ENCODE results near the gene ZNF407. TPM values are rescaled to one million over a fixed set of nuclear protein-coding genes. Genes with fewer than 3 reads are reported as not detected.

Gene ZNF407
- total RNA-seq, 1 experiment from 2014 or later = 7.6 TPM

- H3K36me3 ChIP-seq (ENCODE audit: control insufficient read depth in 1 of 2, insufficient read depth in 2 of 2, low read length in 2 of 2) = no peaks in the 10 kb centered on the region
- BruUV-seq (replicated peaks) = no TSS peak
- POLR2A ChIA-PET = no interaction called here
- no peaks in the 10 kb centered on the region for H3K9me3 ChIP-seq (ENCODE audit: control insufficient read depth in 1 of 2, insufficient read depth in 1 of 2, low read depth in 1 of 2, low read length in 2 of 2)
- RAD21 ChIA-PET (ENCODE audit: low non-redundant PET in 1 of 2, low total read pairs in 2 of 2, uncharacterized antibody in 2 of 2, unreplicated experiment in 2 of 2) = no interaction called here
- TF ChIP-seq ZBTB33 (IDR thresholded peaks at IDR 0.05; ENCODE audit: extremely low read depth, insufficient replicate concordance, low read length) (no peak), ATF3 (IDR thresholded peaks at IDR 0.05) (no peak), CEBPB (IDR thresholded peaks at IDR 0.05; ENCODE audit: low read depth) (no peak)
- H3K9me2 ChIP-seq (ENCODE audit: insufficient read depth) = no peaks in the 10 kb centered on the region
- H3K4me1 ChIP-seq (ENCODE audit: control insufficient read depth in 1 of 2, insufficient read depth in 2 of 2, low read length in 2 of 2) = no peaks in the 10 kb centered on the region
- H3K27ac ChIP-seq (ENCODE audit: low read depth, low read length) = no peak overlapping the region
- H2AFZ ChIP-seq (ENCODE audit: low read depth, low read length, poor library complexity, severe bottlenecking) = no peak overlapping the region
- DNase-seq (ENCODE audit: low read depth, low spot score) (no peak), ATAC-seq (no peak)
- no peak overlapping the region for H3K4me3 ChIP-seq (replicated peaks in 1 of 2; ENCODE audit: low read depth in 1 of 2, low read length in 2 of 2)
- no peaks in the 10 kb centered on the region for H4K20me1 ChIP-seq (ENCODE audit: insufficient read depth)
- H3K4me2 ChIP-seq (ENCODE audit: low read length) = no peak overlapping the region
- intact Hi-C loops (cut with micrococcal nuclease) = no loop called here
- CTCF ChIA-PET = interaction anchor here (1.0 kb wide), 1 partner anchor 66 kb away, joined by 4 read pairs; no protein-coding TSS in a partner anchor
- H3K27me3 ChIP-seq (ENCODE audit: insufficient read depth, low read length) = no peaks in the 10 kb centered on the region
- H3K9ac ChIP-seq (ENCODE audit: low read length) = no peak overlapping the region
- no peaks in the 10 kb centered on the region for H3K79me2 ChIP-seq (ENCODE audit: insufficient read depth, low read length)
Measured at GRCh38 chr18:74975001-74975400, 377.3 kb downstream of the ZNF407 start.

- Histone ChIP-seq H3K9me2 (ENCODE audit: insufficient read depth) (no peaks in the 10 kb centered on the region), H3K36me3 (ENCODE audit: control insufficient read depth in 1 of 2, insufficient read depth in 2 of 2, low read length in 2 of 2) (no peaks in the 10 kb centered on the region), H3K27me3 (ENCODE audit: insufficient read depth, low read length) (no peaks in the 10 kb centered on the region), H3K27ac (ENCODE audit: low read depth, low read length) (no peak overlapping the region), H2AFZ (ENCODE audit: low read depth, low read length, poor library complexity, severe bottlenecking) (no peak overlapping the region), H3K4me1 (ENCODE audit: control insufficient read depth in 1 of 2, insufficient read depth in 2 of 2, low read length in 2 of 2) (no peaks in the 10 kb centered on the region), H4K20me1 (ENCODE audit: insufficient read depth) (no peaks in the 10 kb centered on the region), H3K9me3 (ENCODE audit: control insufficient read depth in 1 of 2, insufficient read depth in 1 of 2, low read depth in 1 of 2, low read length in 2 of 2) (no peaks in the 10 kb centered on the region), H3K4me2 (ENCODE audit: low read length) (no peak overlapping the region), H3K79me2 (ENCODE audit: insufficient read depth, low read length) (no peaks in the 10 kb centered on the region), H3K9ac (ENCODE audit: low read length) (no peak overlapping the region), H3K4me3 (replicated peaks in 1 of 2; ENCODE audit: low read depth in 1 of 2, low read length in 2 of 2) (no peak overlapping the region)
- ChIA-PET RAD21 (ENCODE audit: low non-redundant PET in 1 of 2, low total read pairs in 2 of 2, uncharacterized antibody in 2 of 2, unreplicated experiment in 2 of 2) (no interaction called here), CTCF (no interaction called here), POLR2A (no interaction called here)
- no TSS peak for BruUV-seq (replicated peaks)
- ATAC-seq (no peak), DNase-seq (ENCODE audit: low read depth, low spot score) (no peak)
- intact Hi-C loops (cut with micrococcal nuclease) = no loop called here
- TF ChIP-seq POLR2AphosphoS5 (IDR thresholded peaks at IDR 0.05; ENCODE audit: low read depth, low read length) (no peak), YY1 (IDR thresholded peaks at IDR 0.05; ENCODE audit: extremely low read depth, insufficient replicate concordance, low read depth, low read length) (no peak), POLR2A (IDR thresholded peaks at IDR 0.05; ENCODE audit: borderline replicate concordance, extremely low read depth, insufficient read depth, insufficient read length) (no peak), JUND (IDR thresholded peaks at IDR 0.05) (no peak), REST (IDR thresholded peaks at IDR 0.05; ENCODE audit: low read depth) (no peak), EZH2phosphoT487 (IDR thresholded peaks at IDR 0.05; ENCODE audit: borderline replicate concordance) (no peak), ELF1 (IDR thresholded peaks at IDR 0.05; ENCODE audit: borderline replicate concordance, low read depth) (no peak), RAD21 (IDR thresholded peaks at IDR 0.05; ENCODE audit: low read depth) (no peak), ZFX (IDR thresholded peaks at IDR 0.05) (no peak), CTCF (IDR thresholded peaks at IDR 0.05 in 2 of 3, conservative IDR thresholded peaks at IDR 0.05 in 1 of 3; ENCODE audit: borderline replicate concordance in 1 of 3, insufficient read depth in 1 of 3, low read depth in 2 of 3, low read length in 2 of 3) (no peak)
Measured at GRCh38 chr18:74976331-74976909, 378.8 kb downstream of the ZNF407 start.
